AG20443 (cell line): ENCODE data around the gene RNF182.
"Not testable (repeated sequence)": the region's sequence is repeated elsewhere in the genome, so short reads cannot be mapped to it uniquely, and the experiment has no call there.

Source experiments
- DNase-seq: peaks from one replicate; pipeline ENCODE4 v3.0.0; 2012; ENCODE audit warnings: low spot score, mixed read lengths

RNF182 gene

GRCh38 chr6:13924949-13925881 lies at the start of gene RNF182:
RNF182 (plus strand) TSS chr6:13924952; CDS start chr6:13977120, 52,168 bp downstream.
- DNase-seq, result peak; percentile 92

- DNase-seq, result no peak
Measured at GRCh38 chr6:13877051-13877450, 47.7 kb upstream of the RNF182 start.

DNA sequence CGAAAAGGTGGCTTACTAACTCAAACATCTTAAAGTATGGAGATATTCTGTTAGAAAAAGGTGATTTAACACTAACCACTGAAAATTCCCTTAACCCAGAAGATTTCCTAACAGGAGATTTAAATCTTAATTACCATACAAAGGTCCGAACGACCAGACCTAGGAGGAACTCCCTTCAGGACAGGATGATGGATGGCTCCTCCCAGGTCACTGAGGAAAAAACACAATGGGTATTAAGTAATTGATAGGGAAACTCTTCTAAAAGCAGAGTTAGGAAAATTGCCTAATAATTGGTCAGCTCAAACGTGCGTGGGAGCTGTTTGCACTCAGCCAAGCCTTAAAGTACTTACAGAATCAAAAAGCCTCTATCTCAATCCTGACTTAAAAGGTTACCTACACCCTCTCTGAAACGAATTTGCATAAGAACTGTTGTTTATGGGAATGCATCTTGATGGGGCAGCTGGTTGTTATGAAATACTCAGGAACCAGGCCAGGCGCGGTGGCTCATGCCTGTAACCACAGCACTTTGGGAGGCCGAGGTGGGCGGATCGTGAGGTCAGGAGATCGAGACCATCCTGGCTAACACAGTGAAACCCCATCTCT lies 44.6 kb upstream of the RNF182 start:
- DNase-seq, result not testable (repeated sequence)

DNA sequence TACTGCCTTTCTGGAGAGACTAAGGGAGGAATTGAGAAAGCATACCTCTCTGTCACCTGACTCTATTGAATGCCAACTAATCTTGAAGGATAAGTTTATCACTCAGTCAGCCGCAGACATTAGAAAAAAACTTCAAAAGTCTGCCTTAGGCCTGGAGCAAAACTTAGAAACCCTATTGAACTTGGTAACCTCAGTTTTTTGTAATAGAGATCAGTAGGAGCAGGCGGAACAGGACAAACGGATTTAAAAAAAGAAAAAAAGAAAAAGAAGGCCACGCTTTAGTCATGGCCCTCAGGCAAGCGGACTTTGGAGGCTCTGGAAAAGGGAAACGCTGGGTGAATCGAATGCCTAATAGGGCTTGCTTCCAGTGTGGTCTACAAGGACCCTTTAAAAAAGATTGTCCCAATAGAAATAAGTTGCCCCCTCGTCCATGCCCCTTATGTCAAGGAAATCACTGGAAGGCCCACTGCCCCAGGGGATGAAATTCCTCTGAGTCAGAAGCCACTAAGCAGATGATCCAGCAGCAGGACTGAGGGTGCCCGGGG lies 43.1 kb upstream of the RNF182 start:
- DNase-seq, result no peak

- DNase-seq, result no peak
Measured at GRCh38 chr6:13883966-13884365, 40.8 kb upstream of the RNF182 start.

DNA sequence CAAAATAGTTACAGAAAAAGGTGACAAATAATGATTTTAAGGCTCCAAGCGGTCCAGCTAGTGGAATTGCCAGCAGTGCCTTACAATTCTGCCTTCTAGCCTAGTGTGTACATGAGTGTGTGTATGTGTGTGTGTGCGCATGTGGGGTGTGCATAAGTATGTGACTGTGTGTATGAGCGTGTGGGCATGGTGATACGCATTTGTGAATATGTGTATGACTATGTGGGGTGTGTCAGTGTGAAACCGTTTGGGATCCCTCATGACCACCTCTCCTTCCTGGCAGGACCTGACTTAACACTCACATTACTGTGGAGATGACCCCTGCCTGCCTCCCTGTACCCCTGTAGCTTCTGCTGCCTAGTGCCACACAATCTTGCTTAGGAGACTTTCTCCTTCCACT lies 40.4 kb upstream of the RNF182 start:
- DNase-seq, result no peak

DNA sequence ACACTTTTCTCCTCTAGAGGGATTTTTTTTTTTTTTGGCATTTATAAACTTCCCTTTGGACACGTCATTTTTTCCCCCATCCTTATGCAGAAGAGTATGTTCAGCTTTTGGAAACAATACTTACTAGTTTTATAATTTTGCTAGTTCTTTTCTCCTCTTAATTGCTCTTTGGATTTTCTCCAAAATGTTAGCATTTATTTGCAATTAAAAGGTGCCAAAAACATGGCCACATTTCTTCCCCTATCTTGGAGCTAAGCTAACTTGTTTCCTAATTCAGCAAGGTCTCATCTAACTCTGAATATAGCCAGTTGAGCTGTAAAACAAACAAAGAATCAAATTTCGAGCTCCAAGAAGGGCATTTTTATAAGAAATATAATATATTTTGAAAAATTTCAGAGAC lies 39.2 kb upstream of the RNF182 start:
- DNase-seq, result no peak

DNA sequence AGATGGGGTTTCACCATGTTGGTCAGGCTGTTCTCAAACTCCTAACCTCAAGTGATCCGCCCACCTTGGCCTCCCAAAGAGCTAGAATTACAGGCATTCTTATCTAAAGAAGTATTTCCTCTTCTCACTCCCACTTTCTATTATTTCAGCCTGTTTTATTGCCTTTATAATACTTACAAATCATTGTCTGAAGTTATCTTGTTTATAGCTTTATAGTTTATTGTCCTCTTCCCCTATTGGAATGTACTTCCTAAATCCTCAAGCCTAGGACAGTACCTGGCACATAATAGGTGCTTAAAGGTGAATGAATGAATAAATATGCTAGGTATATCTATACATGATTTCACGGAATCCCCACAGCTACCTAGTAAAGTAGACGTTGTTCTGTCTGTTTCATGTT lies 37.8 kb upstream of the RNF182 start:
- no peak for DNase-seq

DNA sequence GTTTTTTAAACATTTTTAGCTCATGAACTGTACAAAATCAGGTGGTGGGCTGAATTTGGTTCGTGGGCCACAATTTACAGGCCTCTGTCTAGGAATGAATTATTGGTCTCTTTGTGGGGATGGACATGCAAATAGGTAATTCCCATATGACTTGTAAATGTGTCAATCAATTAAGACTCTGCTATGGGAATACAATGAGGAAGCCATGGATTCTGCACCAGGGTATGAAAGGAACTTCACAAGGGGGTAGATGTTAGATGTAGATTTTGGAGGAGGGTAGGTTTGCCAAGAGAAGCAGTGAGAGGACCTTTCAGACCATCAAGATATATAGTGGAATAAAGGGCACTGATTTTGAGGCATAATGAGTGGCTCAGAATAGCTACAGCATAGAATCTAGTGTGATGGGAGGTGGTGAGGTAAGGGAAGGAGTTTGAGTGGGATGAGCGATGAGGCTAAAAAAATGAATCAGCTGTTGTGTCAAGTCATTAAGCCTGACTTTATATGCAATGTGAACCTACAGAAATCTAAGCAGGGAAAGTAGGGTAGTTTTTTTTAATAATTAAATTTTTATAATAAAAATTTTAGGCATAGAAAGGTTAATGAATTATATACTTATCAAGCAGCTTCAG lies 32.6 kb upstream of the RNF182 start:
- no peak for DNase-seq

DNA sequence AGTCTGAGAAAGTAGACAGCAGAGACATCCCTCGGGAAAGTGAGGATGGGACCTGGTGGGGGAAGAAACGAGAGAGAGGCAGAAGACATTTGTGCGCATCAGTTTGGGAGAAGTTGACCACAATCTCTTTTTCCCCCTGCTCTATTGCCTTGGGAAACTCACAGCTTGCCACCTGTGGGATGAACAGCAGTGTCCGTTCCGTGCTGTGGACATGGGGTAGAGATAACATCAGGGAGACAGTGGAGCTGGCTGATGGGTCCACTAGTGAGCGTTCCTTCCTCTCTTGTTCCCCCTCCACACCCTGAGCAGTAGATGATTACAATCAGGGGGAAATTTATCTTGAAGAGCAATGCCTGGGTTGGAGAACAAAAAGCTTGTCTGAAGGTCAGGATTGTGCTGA lies 21.8 kb upstream of the RNF182 start:
- DNase-seq, result no peak

- DNase-seq, result no peak
Measured at GRCh38 chr6:13903364-13903763, 21.4 kb upstream of the RNF182 start.

DNA sequence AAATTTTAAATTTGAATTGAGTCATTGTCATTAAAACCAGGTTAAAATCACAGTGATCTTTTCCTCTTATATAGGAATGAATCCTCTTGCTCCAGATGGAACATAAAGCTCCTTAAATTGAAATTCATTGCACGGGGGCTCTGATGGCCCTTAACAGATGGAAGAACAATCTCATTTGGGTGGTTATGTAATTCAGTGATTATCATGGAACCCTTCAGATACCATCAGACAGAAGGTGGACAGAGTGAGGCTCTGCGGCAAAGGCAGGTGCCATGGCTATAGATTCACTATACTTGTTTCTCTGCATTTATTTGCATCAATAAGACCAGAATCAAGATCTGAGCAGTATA lies 17.8 kb upstream of the RNF182 start:
- DNase-seq, result no peak

DNA sequence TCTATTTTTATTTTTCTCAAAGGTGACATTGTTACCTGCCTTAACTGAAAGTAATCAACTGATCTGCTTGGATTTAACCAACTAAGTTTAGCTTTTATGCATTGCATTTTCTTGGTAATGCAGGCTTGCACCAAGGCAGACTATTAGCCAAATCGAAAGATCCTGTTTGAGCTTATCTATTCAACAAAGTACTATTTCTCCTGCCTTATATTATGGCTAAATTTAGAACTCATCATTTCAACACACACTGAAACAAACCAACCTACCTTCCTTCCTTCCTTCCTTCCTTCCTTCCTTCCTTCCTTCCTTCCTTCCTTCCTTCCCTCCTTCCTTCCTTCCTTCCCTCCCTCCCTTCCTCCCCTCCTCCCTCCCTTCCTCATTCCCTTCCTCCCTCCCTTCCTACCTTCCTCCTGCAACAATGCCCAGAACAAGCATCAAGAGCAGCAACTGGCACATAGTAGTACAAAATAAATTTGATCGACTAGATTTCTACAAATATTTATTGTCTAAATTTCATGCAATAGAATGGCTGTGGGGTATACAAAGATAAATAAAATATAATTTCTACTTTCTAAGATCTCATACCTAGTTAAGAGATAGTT lies 17.0 kb upstream of the RNF182 start:
- no peak for DNase-seq

GRCh38 chr6:13908955-13909381 lies 15.8 kb upstream of the RNF182 start:
- DNase-seq, result peak; percentile 79

- no peak for DNase-seq
Measured at GRCh38 chr6:13910443-13910842, 14.3 kb upstream of the RNF182 start.

GRCh38 chr6:13911337-13911736 lies 13.4 kb upstream of the RNF182 start:
- no peak for DNase-seq

GRCh38 chr6:13913226-13914001 lies 11.3 kb upstream of the RNF182 start:
- DNase-seq, result no peak

DNA sequence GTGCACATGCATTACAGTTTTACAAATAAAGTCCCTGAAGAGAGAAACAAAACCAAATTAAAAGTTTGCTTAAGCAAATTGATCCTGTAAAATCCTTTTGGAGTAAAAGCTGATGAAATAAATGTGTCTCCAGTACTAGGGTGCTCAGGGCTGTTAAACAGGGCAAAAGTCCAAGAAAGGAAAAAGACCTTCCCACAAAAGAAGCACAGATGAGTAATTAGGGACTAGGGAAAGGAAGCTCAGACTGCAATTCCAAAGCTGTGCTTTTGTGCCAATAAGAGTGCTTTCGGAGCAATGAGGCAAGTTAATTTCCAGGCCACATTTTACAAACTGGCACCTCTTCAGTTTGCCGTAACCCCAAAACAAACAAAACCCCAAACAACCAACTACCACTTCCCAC lies 10.4 kb upstream of the RNF182 start:
- no peak for DNase-seq

DNA sequence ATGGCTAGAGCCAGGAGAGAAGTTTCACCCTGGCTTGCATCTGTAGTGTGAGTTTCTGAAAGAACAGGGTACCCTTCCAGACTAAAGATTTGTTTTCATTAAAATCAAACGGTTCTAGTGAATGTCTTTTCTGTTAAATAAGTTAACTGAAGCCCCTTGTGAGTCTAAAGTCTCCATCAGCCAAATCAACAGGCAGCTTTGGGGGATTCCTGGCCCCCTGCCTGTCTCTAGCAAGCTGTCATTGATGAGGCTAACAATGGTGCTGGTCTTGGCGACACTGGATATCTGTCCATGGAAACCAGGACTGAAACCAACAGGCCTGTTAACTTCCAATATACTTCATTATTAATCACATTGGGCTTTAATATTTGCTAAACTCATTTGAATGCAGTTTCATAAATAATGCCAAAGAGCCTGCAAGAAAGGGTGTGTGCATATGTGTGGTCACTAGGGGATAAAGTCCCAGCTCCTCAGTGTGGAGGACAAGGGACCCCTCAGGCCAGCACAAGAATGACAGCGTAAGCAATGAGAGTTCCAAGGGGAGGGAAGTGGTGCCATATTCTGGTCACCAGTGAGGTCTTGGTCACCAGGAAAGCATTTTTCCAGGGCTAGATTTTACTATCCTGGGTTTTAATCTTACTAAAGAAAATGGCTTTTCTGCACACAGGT lies 9.1 kb upstream of the RNF182 start:
- no peak for DNase-seq

- DNase-seq, result no peak
Measured at GRCh38 chr6:13916230-13916944, 8.4 kb upstream of the RNF182 start.
